GM13977 (cell line): ENCODE data around the gene TOR2A.

ENCODE experiments used
- DNase-seq: peaks from one replicate; pipeline ENCODE4 v3.0.0; 2012; ENCODE audit warnings: low spot score
- CTCF ChIP-seq: IDR thresholded peaks from 2 replicates; pipeline ENCODE4 v1.5.1; 2012; ENCODE audit warnings: mild to moderate bottlenecking, control low read depth; ENCODE audit not compliant: insufficient read depth; ENCODE audit errors: extremely low read depth, missing control alignments
- in situ Hi-C: fragments of 300-500 bp; cut with MboI; formaldehyde crosslinking; loops from one replicate; pipeline ENCODE4 v1.12.0; 2022; ENCODE audit warnings: low sequenced_read_pairs, low pct_unique_long_range_greater_than_20kb, mixed read lengths, inconsistent platforms; ENCODE audit not compliant: unreplicated experiment

TOR2A gene

DNA sequence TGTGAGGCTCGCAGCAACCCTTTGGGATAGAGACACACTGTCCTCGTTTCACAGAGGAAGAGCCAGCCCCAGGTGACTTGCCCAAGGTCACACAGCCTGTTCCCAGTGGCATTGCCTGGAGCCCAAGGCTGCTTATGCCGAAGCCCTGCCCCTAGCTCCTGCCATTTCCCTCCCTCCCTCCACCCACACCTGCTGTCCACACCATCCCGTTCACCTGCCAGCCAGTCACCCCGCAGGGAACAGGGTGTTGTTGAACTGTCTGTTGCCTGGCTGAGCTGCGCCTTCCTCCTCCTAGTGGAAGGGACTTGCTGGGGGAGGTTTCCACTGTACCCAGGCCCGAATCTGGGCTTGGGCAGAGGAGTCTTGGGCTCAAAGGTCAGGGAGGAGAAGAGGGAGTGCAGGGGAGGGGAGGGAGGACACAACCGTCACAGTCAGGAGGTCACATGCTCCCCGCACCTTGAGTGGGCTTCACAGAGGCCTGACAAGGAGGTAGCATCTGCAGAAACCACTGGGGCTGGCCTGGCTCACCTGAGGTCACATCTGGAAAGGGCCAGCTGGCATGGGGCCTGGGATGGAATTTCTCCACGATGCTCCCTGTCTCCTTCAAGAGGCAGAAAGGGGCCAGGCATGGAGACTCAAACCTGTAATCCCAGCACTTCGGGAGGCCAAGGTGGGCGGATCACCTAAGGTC lies 12.9 kb downstream of the TOR2A start:
- no peak for TF ChIP-seq CTCF
- in situ Hi-C loops = no loop called here
- no peak for DNase-seq

GRCh38 chr9:127721391-127721821 lies 13.7 kb downstream of the TOR2A start:
- TF ChIP-seq CTCF = no peak
- in situ Hi-C loops = no loop called here
- no peak for DNase-seq

DNA sequence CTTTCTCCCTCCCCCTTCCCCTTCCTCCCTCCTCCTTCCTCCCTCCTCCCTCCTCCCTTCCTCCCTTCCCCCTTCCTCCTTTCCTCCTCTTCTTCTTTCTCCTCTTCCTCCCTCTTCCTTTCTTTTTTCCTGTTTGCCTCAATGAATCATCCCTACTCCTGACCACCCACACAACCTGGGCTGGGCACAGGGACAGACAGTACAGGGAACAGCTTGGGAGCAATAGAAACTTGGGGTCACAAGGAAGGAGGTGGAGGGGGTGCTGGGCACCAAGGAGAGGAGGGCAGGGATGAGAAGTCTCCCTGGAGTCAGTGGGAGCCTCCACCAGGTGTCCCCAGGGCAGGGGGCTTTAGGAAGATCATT lies 14.2 kb downstream of the TOR2A start:
- TF ChIP-seq CTCF = no peak
- in situ Hi-C loops = no loop called here
- no peak for DNase-seq

- no peak for DNase-seq
- TF ChIP-seq CTCF = no peak
These were observed 14.8 kb downstream of the TOR2A start for GRCh38 chr9:127720031-127720864.

DNA sequence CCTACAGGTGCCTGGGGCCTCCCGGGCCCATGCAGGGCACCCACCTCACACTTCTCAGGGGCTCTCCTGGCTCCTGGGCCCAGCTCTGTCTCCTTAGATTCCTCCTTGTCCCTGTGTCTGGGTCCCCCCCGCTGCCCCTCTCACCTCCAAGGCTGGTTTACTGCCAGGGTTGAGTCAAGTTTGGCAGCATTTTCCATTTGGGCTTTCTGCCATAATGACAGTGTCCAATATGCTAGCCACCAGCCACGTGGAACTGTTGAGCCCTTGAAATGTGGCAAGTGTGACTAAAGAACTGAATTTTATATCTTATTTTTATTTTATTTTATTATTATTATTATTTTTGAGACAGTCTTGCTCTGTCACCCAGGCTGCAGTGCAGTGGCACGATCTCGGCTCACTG lies 17.3 kb downstream of the TOR2A start:
- in situ Hi-C loops = no loop called here
- DNase-seq = no peak
- TF ChIP-seq CTCF = no peak

More at GRCh38 chr9:127720031-127720864, 14.8 kb downstream of the TOR2A start:
- in situ Hi-C loops = no loop called here

DNA sequence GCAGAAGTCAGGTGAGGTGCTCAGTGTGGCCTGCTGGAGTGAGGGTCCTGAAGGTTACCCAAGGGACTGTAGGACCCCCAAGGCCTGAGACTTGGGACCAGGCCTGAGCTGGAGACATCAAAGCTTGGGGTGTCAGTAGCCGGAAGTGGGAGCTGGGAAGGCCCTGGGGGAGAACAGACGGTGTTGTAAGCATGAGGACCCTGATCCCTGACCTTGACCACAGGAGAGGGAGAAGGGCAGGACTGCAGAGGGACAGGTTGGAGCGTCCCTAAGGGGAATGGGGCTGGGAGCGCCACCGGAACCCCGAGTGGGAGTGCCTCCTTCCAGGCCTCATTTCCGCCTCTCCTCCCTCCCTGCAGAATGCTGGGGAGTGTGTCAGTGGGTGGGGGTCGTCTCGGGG lies 18.7 kb downstream of the TOR2A start:
- no peak for TF ChIP-seq CTCF
- in situ Hi-C loops = no loop called here
- no peak for DNase-seq
